Measurements from ENCODE around the gene RCOR2. TPM values are rescaled to one million over a fixed set of nuclear protein-coding genes. Genes with fewer than 3 reads are reported as not detected.

RCOR2 gene
- total and polyA plus RNA-seq, 2 of the 4 experiments (the other 2 are of a cell fraction), result 0.90 to 2.0 TPM

DNA sequence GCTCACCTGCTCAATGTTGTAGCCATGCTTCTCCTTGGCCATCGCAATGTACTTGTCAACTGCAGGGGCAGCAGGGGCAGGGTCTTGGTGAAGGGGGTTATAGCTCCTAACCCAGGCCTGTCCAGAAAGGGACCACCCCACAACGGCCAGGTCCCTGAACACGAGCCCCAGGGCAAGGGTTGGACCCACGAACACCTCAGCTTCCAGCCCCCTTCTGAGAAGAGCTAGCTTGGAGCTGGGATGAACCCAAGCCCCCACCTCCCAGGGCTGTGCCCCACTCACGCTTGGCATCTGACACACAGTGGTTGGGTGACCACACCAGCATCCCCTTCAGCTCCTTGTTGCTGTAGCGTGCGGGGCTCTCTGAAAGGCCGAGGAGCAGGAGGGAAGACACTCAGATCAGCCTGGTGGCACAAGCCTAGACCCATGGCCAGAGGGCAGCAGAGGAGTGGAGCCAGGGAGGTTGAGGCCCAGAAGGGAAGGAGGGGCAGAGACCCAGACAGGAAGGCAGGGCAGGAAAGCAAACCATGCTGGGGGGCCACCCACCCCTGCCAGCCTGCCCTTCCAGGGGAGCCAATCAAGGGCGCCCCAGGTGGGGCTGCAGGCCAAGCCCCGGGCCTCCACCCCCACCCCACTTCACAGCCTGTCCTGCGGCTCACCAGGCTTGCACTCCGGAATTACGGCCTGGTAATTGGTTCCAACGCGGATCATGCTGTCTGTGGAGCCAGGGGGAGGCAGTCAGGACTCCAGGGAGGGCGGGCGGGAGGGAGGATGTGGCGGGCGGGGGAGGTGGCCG, 1.9 kb downstream of the RCOR2 start:
- no peak for DNase-seq
- H3K23ac ChIP-seq (ENCODE audit: low read depth, low read length), result no peak overlapping the region
- in situ Hi-C loops (cut with MboI; ENCODE audit: low sequenced_read_pairs), result no loop called here

More for the DNA sequence above, 1.9 kb downstream of the RCOR2 start:
- Histone ChIP-seq H4K20me1 (ENCODE audit: insufficient read depth, low read length) (no peaks in the 10 kb centered on the region), H2AFZ (replicated peaks; ENCODE audit: low read length, poor library complexity) (no peak overlapping the region), H3K9me1 (ENCODE audit: insufficient read depth, low read length) (peaks cover 6% of the 10 kb centered on the region), H2BK120ac (ENCODE audit: low read depth, low read length) (no peak overlapping the region), H3K56ac (ENCODE audit: extremely low read depth, insufficient read depth, low read length) (no peak overlapping the region), H3K4me2 (ENCODE audit: low read depth, low read length) (no peak overlapping the region), H2AK9ac (replicated peaks; ENCODE audit: low read depth, low read length, poor library complexity) (no peak overlapping the region), H3K27ac (ENCODE audit: insufficient read depth, low read length) (no peak overlapping the region), H3K36me3 (ENCODE audit: control insufficient read depth, insufficient read depth, low read length) (peaks cover 2% of the 10 kb centered on the region; the same call in 1 of the 2 replicates), H2BK15ac (ENCODE audit: low read depth, low read length) (no peak overlapping the region), H3K27me3 (ENCODE audit: control insufficient read depth, insufficient read depth, low read length) (no peaks in the 10 kb centered on the region), H3K18ac (ENCODE audit: low read depth, low read length) (no peak overlapping the region), H3K79me1 (ENCODE audit: low read depth in 1 of 2, low read length in 2 of 2) (peaks cover 0 to 4% of the 10 kb centered on the region in 2 experiments; a peak in 2 of 4 replicates), H3K14ac (replicated peaks; ENCODE audit: low read depth, low read length) (no peak overlapping the region), H3K4ac (ENCODE audit: low read depth, low read length) (no peak overlapping the region), H2AK5ac (ENCODE audit: low read depth, low read length) (no peak overlapping the region), H3K4me1 (ENCODE audit: control insufficient read depth, insufficient read depth, low read length) (peaks cover 27% of the 10 kb centered on the region), H4K8ac (ENCODE audit: low read depth in 2 of 2, low read length in 2 of 2) (no peak overlapping the region), H3K4me3 (ENCODE audit: insufficient read depth, low read depth, low read length) (no peak overlapping the region), H4K5ac (ENCODE audit: low read depth, low read length) (no peak overlapping the region), H2BK5ac (ENCODE audit: low read depth, low read length, poor library complexity, severe bottlenecking) (no peak overlapping the region), H3K9me3 (ENCODE audit: control insufficient read depth, insufficient read depth, low read length) (no peaks in the 10 kb centered on the region), H4K91ac (ENCODE audit: insufficient read depth, low read depth, low read length) (no peak overlapping the region), H3K9ac (ENCODE audit: low read depth, low read length) (no peak overlapping the region), H2BK20ac (ENCODE audit: low read depth, low read length) (no peak overlapping the region)
- ATAC-seq (ENCODE audit: low read depth), result no peak
- POLR2A ChIA-PET (ENCODE audit: unreplicated experiment), result no interaction called here
- BruUV-seq (replicated peaks), result no TSS peak
- CTCF ChIA-PET, result no interaction called here
- intact Hi-C loops (cut with micrococcal nuclease) (no loop called here), dilution Hi-C loops (cut with HindIII; ENCODE audit: low sequenced_read_pairs, unreplicated experiment) (no loop called here)
- TF ChIP-seq MXI1 (IDR thresholded peaks at IDR 0.05; ENCODE audit: borderline replicate concordance, low read depth, low read length) (no peak), NFE2L2 (IDR thresholded peaks at IDR 0.05; ENCODE audit: low read depth, low read length) (no peak), MAFK (IDR thresholded peaks at IDR 0.05; ENCODE audit: low read depth, low read length) (no peak), CEBPB (IDR thresholded peaks at IDR 0.05; ENCODE audit: low read depth, low read length) (no peak), POLR2A (IDR thresholded peaks at IDR 0.05; ENCODE audit: low read depth, low read length) (no peak), CHD1 (IDR thresholded peaks at IDR 0.05; ENCODE audit: low read depth, low read length) (no peak), FOS (IDR thresholded peaks at IDR 0.05; ENCODE audit: low read depth, low read length) (no peak), MAZ (IDR thresholded peaks at IDR 0.05; ENCODE audit: borderline replicate concordance, low read depth, low read length) (no peak), RAD21 (IDR thresholded peaks at IDR 0.05; ENCODE audit: low read length) (no peak), RCOR1 (IDR thresholded peaks at IDR 0.05; ENCODE audit: insufficient replicate concordance, low read length) (no peak)
- TF ChIP-seq, protein P1, sequence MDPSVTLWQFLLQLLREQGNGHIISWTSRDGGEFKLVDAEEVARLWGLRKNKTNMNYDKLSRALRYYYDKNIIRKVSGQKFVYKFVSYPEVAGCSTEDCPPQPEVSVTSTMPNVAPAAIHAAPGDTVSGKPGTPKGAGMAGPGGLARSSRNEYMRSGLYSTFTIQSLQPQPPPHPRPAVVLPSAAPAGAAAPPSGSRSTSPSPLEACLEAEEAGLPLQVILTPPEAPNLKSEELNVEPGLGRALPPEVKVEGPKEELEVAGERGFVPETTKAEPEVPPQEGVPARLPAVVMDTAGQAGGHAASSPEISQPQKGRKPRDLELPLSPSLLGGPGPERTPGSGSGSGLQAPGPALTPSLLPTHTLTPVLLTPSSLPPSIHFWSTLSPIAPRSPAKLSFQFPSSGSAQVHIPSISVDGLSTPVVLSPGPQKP (IDR thresholded peaks at IDR 0.05; ENCODE audit: borderline replicate concordance, low read depth, low read length), result no peak
- TF ChIP-seq, protein P2, sequence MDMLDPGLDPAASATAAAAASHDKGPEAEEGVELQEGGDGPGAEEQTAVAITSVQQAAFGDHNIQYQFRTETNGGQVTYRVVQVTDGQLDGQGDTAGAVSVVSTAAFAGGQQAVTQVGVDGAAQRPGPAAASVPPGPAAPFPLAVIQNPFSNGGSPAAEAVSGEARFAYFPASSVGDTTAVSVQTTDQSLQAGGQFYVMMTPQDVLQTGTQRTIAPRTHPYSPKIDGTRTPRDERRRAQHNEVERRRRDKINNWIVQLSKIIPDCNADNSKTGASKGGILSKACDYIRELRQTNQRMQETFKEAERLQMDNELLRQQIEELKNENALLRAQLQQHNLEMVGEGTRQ (IDR thresholded peaks at IDR 0.05; ENCODE audit: low read depth, low read length), result no peak
- TF ChIP-seq, protein P3, sequence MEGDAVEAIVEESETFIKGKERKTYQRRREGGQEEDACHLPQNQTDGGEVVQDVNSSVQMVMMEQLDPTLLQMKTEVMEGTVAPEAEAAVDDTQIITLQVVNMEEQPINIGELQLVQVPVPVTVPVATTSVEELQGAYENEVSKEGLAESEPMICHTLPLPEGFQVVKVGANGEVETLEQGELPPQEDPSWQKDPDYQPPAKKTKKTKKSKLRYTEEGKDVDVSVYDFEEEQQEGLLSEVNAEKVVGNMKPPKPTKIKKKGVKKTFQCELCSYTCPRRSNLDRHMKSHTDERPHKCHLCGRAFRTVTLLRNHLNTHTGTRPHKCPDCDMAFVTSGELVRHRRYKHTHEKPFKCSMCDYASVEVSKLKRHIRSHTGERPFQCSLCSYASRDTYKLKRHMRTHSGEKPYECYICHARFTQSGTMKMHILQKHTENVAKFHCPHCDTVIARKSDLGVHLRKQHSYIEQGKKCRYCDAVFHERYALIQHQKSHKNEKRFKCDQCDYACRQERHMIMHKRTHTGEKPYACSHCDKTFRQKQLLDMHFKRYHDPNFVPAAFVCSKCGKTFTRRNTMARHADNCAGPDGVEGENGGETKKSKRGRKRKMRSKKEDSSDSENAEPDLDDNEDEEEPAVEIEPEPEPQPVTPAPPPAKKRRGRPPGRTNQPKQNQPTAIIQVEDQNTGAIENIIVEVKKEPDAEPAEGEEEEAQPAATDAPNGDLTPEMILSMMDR (conservative IDR thresholded peaks at IDR 0.05; ENCODE audit: low read depth, low read length), result no peak
- 81% methylated on average over 5 of the region's 20 CpGs; no CpG with 5 or more reads in 1 of the 2 experiments for WGBS, 2 experiments (ENCODE audit: extremely low coverage in 2 of 2, insufficient read length in 1 of 2)
